IMR-90 (cell line): ENCODE measurements around the gene C10orf88. TPM values are rescaled to one million over a fixed set of nuclear protein-coding genes. Genes with fewer than 3 reads are reported as not detected.

Experiments
- ATAC-seq: fragments of 200-7000 bp; cut with Tn5 transposase; 2 replicates; pipeline ENCODE4 v1.9.1; 2020; ENCODE audit warnings: low read depth, mild to moderate bottlenecking, moderate library complexity
- BruUV-seq: library from RNA; stranded (reverse); fragments of 400-500 nt; replicated peaks from 2 replicates; lab custom pipeline; 2021; lab: Mats Ljungman, UMichigan
- CTCF ChIA-PET: fragments of 300-600 bp; formaldehyde crosslinking; extraction: SDS; loops from one replicate; lab custom pipeline; 2021; ENCODE audit warnings: antibody characterized with exemption; lab: Yijun Ruan, JAX
- POLR2A ChIA-PET: fragments of 300-600 bp; sonication (Branson Sonifier 250); formaldehyde crosslinking; loops from one replicate; lab custom pipeline; 2022; ENCODE audit warnings: antibody characterized with exemption; ENCODE audit not compliant: unreplicated experiment; lab: Charles Lee
- DNase-seq: peaks from one replicate; pipeline ENCODE4 v3.0.0; 2013
- H2AFZ ChIP-seq: replicated peaks from 2 replicates; pipeline ENCODE3; 2013; ENCODE audit warnings: low read length, mild to moderate bottlenecking; ENCODE audit not compliant: poor library complexity
- H2AK5ac ChIP-seq: 2 replicates; pipeline ENCODE4 v1.6.1; 2013; ENCODE audit warnings: low read depth, low read length, inconsistent platforms
- H2AK9ac ChIP-seq: replicated peaks from 2 replicates; pipeline ENCODE3; 2013; ENCODE audit warnings: mild to moderate bottlenecking, low read depth, low read length, moderate library complexity; ENCODE audit not compliant: poor library complexity
- H2BK120ac ChIP-seq: 2 replicates; pipeline ENCODE4 v1.6.1; 2013; ENCODE audit warnings: low read depth, low read length, inconsistent platforms
- H2BK15ac ChIP-seq: 3 replicates; pipeline ENCODE4 v1.6.1; 2013; ENCODE audit warnings: low read depth, low read length, inconsistent platforms
- H2BK20ac ChIP-seq: 2 replicates; pipeline ENCODE4 v1.6.1; 2013; ENCODE audit warnings: low read depth, mild to moderate bottlenecking, inconsistent platforms, low read length, moderate library complexity
- H2BK5ac ChIP-seq: 2 replicates; pipeline ENCODE4 v1.6.1; 2013; ENCODE audit warnings: mild to moderate bottlenecking, low read depth, low read length, inconsistent platforms; ENCODE audit not compliant: poor library complexity, severe bottlenecking
- H3K14ac ChIP-seq: replicated peaks from 2 replicates; pipeline ENCODE4 v1.6.1; 2013; ENCODE audit warnings: low read depth, low read length, inconsistent platforms
- H3K18ac ChIP-seq: 2 replicates; pipeline ENCODE4 v1.6.1; 2013; ENCODE audit warnings: low read depth, low read length, control low read depth
- H3K23ac ChIP-seq: 2 replicates; pipeline ENCODE4 v1.6.1; 2013; ENCODE audit warnings: low read depth, low read length, inconsistent platforms
- H3K27ac ChIP-seq: 2 replicates; pipeline ENCODE4 v1.5.1; 2013; ENCODE audit warnings: mild to moderate bottlenecking, control low read depth, low read length; ENCODE audit not compliant: insufficient read depth
- H3K27me3 ChIP-seq: 2 replicates; pipeline ENCODE4 v1.6.1; 2013; ENCODE audit warnings: low read length; ENCODE audit not compliant: control insufficient read depth, insufficient read depth
- H3K36me3 ChIP-seq: 2 replicates; pipeline ENCODE4 v1.6.1; 2013; ENCODE audit warnings: low read length, mixed read lengths; ENCODE audit not compliant: control insufficient read depth, insufficient read depth
- H3K4ac ChIP-seq: 2 replicates; pipeline ENCODE4 v1.6.1; 2013; ENCODE audit warnings: low read depth, low read length, inconsistent platforms
- H3K4me1 ChIP-seq: 2 replicates; pipeline ENCODE4 v1.6.1; 2013; ENCODE audit warnings: low read length, mixed read lengths; ENCODE audit not compliant: control insufficient read depth, insufficient read depth
- H3K4me2 ChIP-seq: 2 replicates; pipeline ENCODE4 v1.6.1; 2013; ENCODE audit warnings: low read depth, mild to moderate bottlenecking, control low read depth, low read length, moderate library complexity
- H3K4me3 ChIP-seq: 2 replicates; pipeline ENCODE4 v1.5.1; 2013; ENCODE audit warnings: low read depth, mild to moderate bottlenecking, control low read depth, low read length, moderate library complexity; ENCODE audit not compliant: insufficient read depth
- H3K56ac ChIP-seq: 2 replicates; pipeline ENCODE4 v1.6.1; 2013; ENCODE audit warnings: low read length, inconsistent platforms; ENCODE audit not compliant: insufficient read depth; ENCODE audit errors: extremely low read depth
- H3K79me1 ChIP-seq, 2 experiments: 2 replicates each; pipeline ENCODE4 v1.6.1; 2013; ENCODE audit warnings: low read length in 2 of 2, inconsistent platforms in 1 of 2, low read depth in 1 of 2
- H3K9ac ChIP-seq: 2 replicates; pipeline ENCODE4 v1.6.1; 2013; ENCODE audit warnings: low read depth, low read length, control low read depth
- H3K9me1 ChIP-seq: 2 replicates; pipeline ENCODE4 v1.6.1; 2013; ENCODE audit warnings: low read length, inconsistent platforms; ENCODE audit not compliant: insufficient read depth
- H3K9me3 ChIP-seq: 2 replicates; pipeline ENCODE4 v1.6.1; 2013; ENCODE audit warnings: low read length; ENCODE audit not compliant: control insufficient read depth, insufficient read depth
- H4K20me1 ChIP-seq: 2 replicates; pipeline ENCODE4 v1.6.1; 2013; ENCODE audit warnings: low read length, inconsistent platforms; ENCODE audit not compliant: insufficient read depth
- H4K5ac ChIP-seq: 2 replicates; pipeline ENCODE4 v1.6.1; 2013; ENCODE audit warnings: mild to moderate bottlenecking, low read depth, low read length, control low read depth
- H4K8ac ChIP-seq, 2 experiments: 2 replicates each; pipeline ENCODE4 v1.6.1; 2013; ENCODE audit warnings: low read depth in 2 of 2, low read length in 2 of 2, control low read depth in 1 of 2, inconsistent platforms in 1 of 2
- H4K91ac ChIP-seq: 2 replicates; pipeline ENCODE4 v1.6.1; 2013; ENCODE audit warnings: low read depth, low read length, inconsistent platforms; ENCODE audit not compliant: insufficient read depth
- CEBPB ChIP-seq: IDR thresholded peaks from 2 replicates; pipeline ENCODE4 v1.6.1; 2012; ENCODE audit warnings: low read depth, low read length, improper control_type of control experiment
- CTCF ChIP-seq: conservative IDR thresholded peaks from 2 replicates; pipeline ENCODE4 v1.5.1; 2012; ENCODE audit warnings: mild to moderate bottlenecking, low read depth, low read length, improper control_type of control experiment
- ELK1 ChIP-seq: fragments of 150-350 bp; IDR thresholded peaks from 2 replicates; pipeline ENCODE4 v1.6.1; 2016; ENCODE audit warnings: low read depth, mild to moderate bottlenecking, low read length, moderate library complexity, borderline replicate concordance
- MAFK ChIP-seq: IDR thresholded peaks from 2 replicates; pipeline ENCODE4 v1.6.1; 2012; ENCODE audit warnings: low read depth, low read length, improper control_type of control experiment
- MAZ ChIP-seq: IDR thresholded peaks from 2 replicates; pipeline ENCODE4 v1.6.1; 2012; ENCODE audit warnings: low read depth, mild to moderate bottlenecking, low read length, improper control_type of control experiment, moderate library complexity, borderline replicate concordance
- MXI1 ChIP-seq: IDR thresholded peaks from 2 replicates; pipeline ENCODE4 v1.6.1; 2012; ENCODE audit warnings: low read depth, mild to moderate bottlenecking, low read length, moderate library complexity, borderline replicate concordance
- NFE2L2 ChIP-seq: fragments of 150-350 bp; IDR thresholded peaks from 2 replicates; pipeline ENCODE4 v1.6.1; 2016; ENCODE audit warnings: low read depth, mild to moderate bottlenecking, low read length
- POLR2A ChIP-seq: IDR thresholded peaks from 2 replicates; pipeline ENCODE4 v1.6.1; 2012; ENCODE audit warnings: mild to moderate bottlenecking, low read depth, low read length
- RAD21 ChIP-seq: IDR thresholded peaks from 2 replicates; pipeline ENCODE4 v1.6.1; 2012; ENCODE audit warnings: low read length, improper control_type of control experiment
- RCOR1 ChIP-seq: IDR thresholded peaks from 2 replicates; pipeline ENCODE4 v1.6.1; 2012; ENCODE audit warnings: mild to moderate bottlenecking, low read length, improper control_type of control experiment; ENCODE audit not compliant: insufficient replicate concordance
- RFX5 ChIP-seq: IDR thresholded peaks from 2 replicates; pipeline ENCODE4 v1.8.0; 2012; ENCODE audit warnings: low read depth, mild to moderate bottlenecking, low read length, moderate library complexity
- SMC3 ChIP-seq: fragments of 150-350 bp; IDR thresholded peaks from 2 replicates; pipeline ENCODE4 v1.6.1; 2016; ENCODE audit warnings: low read depth, mild to moderate bottlenecking, antibody characterized with exemption, low read length, moderate library complexity
- USF2 ChIP-seq: fragments of 150-350 bp; IDR thresholded peaks from 2 replicates; pipeline ENCODE4 v1.6.1; 2017; ENCODE audit warnings: mild to moderate bottlenecking, antibody characterized with exemption, low read length, low read depth
- WGBS, 2 experiments: methylation state at CpG; one replicate each; pipeline versions ENCODE4 v1.1.5 to v1.1.7; 2013; ENCODE audit warnings: missing lambda C conversion rate in 2 of 2; ENCODE audit not compliant: insufficient read length in 1 of 2; ENCODE audit errors: extremely low coverage in 2 of 2; 5-methylcytosine and 5-hydroxymethylcytosine counted together
- dilution Hi-C: fragments of 300-500 bp; cut with HindIII; formaldehyde crosslinking; loops from one replicate; pipeline ENCODE4 v1.14.3; 2018; ENCODE audit warnings: low sequenced_read_pairs; ENCODE audit not compliant: unreplicated experiment
- in situ Hi-C: fragments of 300-500 bp; cut with MboI; formaldehyde crosslinking; loops from 3 replicates; pipeline ENCODE4 v1.14.3; 2019; ENCODE audit warnings: low sequenced_read_pairs, inconsistent platforms, mixed read lengths
- intact Hi-C: fragments of 100-400 bp; cut with micrococcal nuclease; formaldehyde crosslinking; loops from 2 replicates; pipeline ENCODE4 v1.10.0; 2022
- polyA plus RNA-seq, 3 experiments: library from polyadenylated mRNA; depleted of rRNA; stranded (reverse); fragments of >200 nt; gene quantifications; 2 replicates each; pipeline ENCODE4 v1.2.3, GENCODE V29; 2012; ENCODE audit warnings: low replicate concordance in 1 of 3
- total RNA-seq: library from RNA; depleted of rRNA; stranded (reverse); fragments of >200 nt; gene quantifications from 2 replicates; pipeline ENCODE4 v1.2.3, GENCODE V29; 2012

Gene C10orf88
- total and polyA plus RNA-seq, 2 of the 4 experiments (the other 2 are of a cell fraction), result 5.9 to 12.2 TPM

GRCh38 chr10:123001370-123001769 is 47.3 kb upstream of the C10orf88 start:
- H4K91ac ChIP-seq, result no peak overlapping the region
- H3K9me1 ChIP-seq, result no peaks in the 10 kb centered on the region
- in situ Hi-C loops, result no loop called here
- H2BK15ac ChIP-seq, result no peak overlapping the region
- H3K4me2 ChIP-seq, result no peak overlapping the region
- no peak overlapping the region for H2BK120ac ChIP-seq
- no peak overlapping the region for H3K18ac ChIP-seq
- TF ChIP-seq SMC3 (no peak), CTCF (no peak), USF2 (no peak), MAZ (no peak), CEBPB (no peak), POLR2A (no peak), RAD21 (no peak), NFE2L2 (no peak), ELK1 (no peak), MXI1 (no peak), RCOR1 (no peak), RFX5 (no peak), MAFK (no peak)
- H3K4me3 ChIP-seq, result no peak overlapping the region
- no peak overlapping the region for H3K23ac ChIP-seq
- no peaks in the 10 kb centered on the region; the same call in 1 of the 2 replicates for H3K4me1 ChIP-seq
- POLR2A ChIA-PET, result no interaction called here
- H3K4ac ChIP-seq, result no peak overlapping the region
- no peaks in the 10 kb centered on the region for H3K9me3 ChIP-seq
- dilution Hi-C loops, result no loop called here
- peaks cover 15 to 34% of the 10 kb centered on the region in 2 experiments; a peak in 3 of 4 replicates for H3K79me1 ChIP-seq
- H4K20me1 ChIP-seq, result peaks cover 3% of the 10 kb centered on the region; the same call in 1 of the 2 replicates
- no peak overlapping the region for H3K56ac ChIP-seq
- DNase-seq (no peak), ATAC-seq (no peak)
- no peak overlapping the region for H3K27ac ChIP-seq
- no peaks in the 10 kb centered on the region for H3K27me3 ChIP-seq
- H2BK5ac ChIP-seq, result no peak overlapping the region
- H3K14ac ChIP-seq, result no peak overlapping the region
- CTCF ChIA-PET, result no interaction called here
- H4K8ac ChIP-seq, result no peak overlapping the region
- H3K36me3 ChIP-seq, result peaks cover 5% of the 10 kb centered on the region
- H4K5ac ChIP-seq, result no peak overlapping the region
- WGBS, 2 experiments, result 100% methylated on average over 2 of the region's 2 CpGs; no CpG with 5 or more reads in 1 of the 2 experiments
- intact Hi-C loops, result no loop called here
- H3K9ac ChIP-seq, result no peak overlapping the region
- no TSS peak for BruUV-seq
- no peak overlapping the region for H2AK9ac ChIP-seq
- H2BK20ac ChIP-seq, result no peak overlapping the region
- no peak overlapping the region for H2AFZ ChIP-seq
- no peak overlapping the region for H2AK5ac ChIP-seq
